ENCODE measurements around the gene TRIM41. TPM values are rescaled to one million over a fixed set of nuclear protein-coding genes. Genes with fewer than 3 reads are reported as not detected.

The TRIM41 gene
- polyA plus RNA-seq, 1 donor = 17.3 TPM

DNA sequence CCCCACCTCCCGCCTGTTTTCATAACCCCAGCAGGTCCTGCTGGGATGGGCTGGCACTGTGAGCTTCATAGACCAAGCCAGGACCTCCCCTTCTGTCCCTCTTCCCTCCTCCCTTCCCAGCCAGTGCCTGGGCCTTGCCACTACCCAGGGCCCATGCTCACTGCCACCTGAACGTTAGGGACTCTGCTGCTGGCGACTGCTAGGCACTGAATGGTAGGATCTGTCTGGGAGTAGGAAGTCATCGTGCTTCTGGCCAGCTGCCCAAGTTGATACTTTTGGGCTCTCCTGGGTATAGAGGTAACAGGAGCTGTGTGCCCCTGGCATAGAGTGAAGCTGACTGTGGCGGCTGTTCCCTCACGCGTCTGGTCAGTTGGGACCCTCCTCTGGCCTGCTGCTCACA lies 8.4 kb downstream of the TRIM41 start:
- no peak for DNase-seq (ENCODE audit: low read depth)

DNA sequence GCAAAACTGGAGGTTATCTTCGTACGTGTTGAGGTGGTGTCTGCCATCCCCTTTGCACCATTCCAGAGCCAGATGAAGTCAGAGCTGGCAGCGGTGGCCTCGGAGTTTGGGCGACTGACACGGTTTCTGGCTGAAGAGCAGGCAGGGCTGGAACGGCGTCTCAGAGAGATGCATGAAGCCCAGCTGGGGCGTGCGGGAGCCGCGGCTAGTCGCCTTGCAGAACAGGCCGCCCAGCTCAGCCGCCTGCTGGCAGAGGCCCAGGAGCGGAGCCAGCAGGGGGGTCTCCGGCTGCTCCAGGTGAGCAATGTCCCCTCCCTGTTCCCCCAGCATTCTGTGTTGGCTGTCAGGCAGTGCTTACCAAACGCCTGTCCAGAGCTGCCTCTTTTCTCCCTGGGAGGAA lies 9.5 kb downstream of the TRIM41 start:
- no peak for DNase-seq (ENCODE audit: low read depth)

DNA sequence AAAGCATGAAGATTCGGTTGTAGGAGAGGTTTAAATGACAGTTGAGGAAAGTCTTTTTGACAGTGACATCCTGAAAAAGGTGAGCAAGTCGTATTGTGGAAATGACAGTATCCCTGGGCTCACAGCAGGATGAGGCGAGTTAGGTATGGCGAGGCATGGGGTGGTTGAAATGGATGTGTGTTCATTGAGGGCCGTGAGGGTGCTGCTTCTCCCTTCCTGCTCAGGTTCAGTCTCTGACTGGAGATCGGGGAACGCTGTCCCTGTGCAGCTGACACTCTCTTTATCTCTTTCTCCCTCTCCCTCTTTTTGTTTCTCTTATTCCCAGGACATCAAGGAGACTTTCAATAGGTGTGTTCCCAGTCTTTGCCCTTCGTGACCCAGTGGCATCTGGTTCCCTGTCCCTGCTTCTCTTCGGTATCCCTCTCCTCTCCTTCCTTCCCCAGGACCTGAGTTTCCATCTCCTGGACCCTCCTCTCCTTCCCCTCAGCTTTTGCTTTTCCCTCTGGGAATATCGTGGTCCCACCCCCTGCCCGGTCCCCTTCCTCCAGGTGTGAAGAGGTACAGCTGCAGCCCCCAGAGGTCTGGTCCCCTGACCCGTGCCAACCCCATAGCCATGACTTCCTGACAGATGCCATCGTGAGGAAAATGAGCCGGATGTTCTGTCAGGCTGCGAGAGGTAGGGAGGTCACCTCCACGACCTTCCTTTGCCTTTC lies 10.2 kb downstream of the TRIM41 start:
- DNase-seq (ENCODE audit: low read depth) = no peak

DNA sequence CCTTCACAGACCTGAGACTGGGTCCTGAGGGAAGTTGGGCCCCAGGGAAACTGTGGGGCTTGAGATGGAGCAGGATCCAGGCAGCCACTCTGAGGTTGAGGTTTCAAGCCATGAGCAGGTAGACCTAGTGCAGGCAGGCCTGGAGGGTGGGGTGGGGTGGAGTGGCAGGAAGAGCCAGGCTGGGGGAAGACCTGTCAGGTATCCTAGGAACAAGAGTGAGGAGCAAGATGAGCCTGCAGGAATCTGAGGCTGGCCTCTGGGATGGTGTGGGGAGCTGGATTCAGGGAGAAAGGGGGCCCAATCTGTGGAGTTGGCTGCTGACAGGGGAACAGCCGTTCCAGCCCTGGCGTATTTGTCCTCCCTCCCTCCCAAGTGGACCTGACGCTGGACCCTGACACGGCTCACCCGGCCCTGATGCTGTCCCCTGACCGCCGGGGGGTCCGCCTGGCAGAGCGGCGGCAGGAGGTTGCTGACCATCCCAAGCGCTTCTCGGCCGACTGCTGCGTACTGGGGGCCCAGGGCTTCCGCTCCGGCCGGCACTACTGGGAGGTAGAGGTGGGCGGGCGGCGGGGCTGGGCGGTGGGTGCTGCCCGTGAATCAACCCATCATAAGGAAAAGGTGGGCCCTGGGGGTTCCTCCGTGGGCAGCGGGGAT lies 10.8 kb downstream of the TRIM41 start:
- no peak for DNase-seq (ENCODE audit: low read depth)

DNA sequence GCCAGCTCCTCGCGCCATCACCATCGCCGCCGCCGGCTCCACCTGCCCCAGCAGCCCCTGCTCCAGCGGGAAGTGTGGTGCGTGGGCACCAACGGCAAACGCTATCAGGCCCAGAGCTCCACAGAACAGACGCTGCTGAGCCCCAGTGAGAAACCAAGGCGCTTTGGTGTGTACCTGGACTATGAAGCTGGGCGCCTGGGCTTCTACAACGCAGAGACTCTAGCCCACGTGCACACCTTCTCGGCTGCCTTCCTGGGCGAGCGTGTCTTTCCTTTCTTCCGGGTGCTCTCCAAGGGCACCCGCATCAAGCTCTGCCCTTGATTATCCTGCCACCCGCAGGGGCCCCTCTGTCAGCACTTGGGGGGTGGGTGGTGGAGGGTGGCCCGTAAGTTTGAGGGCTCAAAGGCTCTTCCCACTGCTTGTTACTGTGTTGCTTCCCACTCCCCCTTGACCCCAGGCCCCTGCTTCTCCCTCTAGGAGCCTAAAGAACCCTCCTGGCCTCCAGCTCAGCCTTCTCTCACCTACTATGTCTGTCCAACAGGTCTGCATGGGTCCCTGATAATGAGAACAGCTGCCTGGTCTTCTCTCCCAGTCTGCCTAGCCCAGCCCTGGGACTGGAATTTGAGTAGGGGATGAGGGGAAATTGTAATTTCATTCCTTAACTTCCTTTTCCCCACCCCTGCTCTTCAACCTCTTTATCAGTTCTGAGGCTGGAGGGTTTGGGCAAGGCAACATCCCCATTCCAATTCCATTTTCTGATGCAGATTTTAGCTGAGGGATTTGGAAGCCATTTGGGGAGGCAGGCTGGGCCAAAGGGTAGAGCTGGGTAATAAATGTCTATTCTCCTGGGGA lies 11.6 kb downstream of the TRIM41 start:
- DNase-seq (ENCODE audit: low read depth) = no peak

DNA sequence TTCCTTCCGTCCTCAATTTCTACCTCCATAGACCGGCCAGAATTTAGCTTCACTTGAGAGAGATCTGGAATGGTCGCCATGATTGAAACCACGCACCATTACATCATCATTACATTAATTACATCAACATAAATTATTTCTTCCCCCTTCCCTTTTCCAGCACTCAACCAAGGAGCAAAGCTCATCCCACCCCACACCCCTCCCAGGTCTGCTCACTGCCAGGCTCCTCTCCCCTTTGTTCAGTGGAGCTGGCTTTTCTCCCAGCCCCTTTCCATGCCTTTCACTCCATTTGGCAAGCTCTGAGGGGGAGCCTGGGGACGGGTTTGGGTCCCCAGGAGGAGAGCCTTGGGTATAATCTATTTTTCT lies 12.2 kb downstream of the TRIM41 start:
- DNase-seq (ENCODE audit: low read depth) = no peak

DNA sequence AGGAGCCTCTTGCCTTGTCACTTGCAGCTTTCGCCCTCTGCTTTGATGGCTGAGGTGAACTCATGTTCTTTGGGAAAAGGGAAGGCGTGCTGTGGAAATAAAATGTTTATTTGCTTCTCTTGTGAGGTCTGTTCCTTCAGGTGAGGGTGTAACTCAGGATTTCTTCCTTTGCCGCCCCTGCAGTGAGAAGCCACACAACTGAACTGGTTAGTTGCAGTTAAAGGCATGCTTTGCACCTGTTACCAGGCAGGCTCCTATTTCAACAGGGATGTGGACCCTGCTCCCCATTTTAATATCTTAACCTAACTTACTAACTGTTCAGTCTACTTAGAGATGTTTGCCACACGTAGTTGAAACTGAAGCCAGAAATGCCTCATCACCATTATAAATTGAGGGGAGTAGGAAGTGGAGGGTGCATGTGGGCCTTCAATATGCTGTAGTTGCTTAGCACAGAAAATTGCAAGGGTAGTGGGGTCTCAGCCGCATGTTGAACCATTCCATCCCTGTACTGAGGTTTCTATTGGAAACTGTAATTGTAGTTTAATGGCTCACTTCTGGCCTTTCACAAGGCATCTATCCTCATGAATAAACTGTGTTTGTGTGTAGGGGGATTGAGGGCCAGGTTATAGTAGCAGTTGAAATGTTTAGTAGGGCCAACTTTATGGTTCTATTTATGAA lies 12.7 kb downstream of the TRIM41 start:
- DNase-seq (ENCODE audit: low read depth) = no peak

DNA sequence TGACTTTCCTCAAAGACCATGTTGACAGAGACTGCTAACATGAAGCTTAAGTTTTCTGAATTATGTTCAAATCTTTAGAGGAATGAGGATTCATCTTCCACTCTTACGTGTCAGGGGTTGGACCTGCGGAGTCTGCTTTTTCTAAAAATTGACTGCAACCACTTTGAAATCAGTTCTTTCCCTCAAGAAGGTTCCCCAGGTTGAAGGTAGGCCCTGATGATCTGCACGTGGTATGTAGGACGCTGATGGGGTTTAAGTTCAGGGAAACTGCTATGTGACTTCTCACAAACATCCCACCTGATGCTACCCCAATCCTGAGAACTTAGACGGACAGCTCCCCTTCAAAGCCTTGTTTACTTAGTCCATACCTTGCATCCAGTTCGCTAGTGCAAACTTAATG lies 13.4 kb downstream of the TRIM41 start:
- DNase-seq (ENCODE audit: low read depth) = no peak

DNA sequence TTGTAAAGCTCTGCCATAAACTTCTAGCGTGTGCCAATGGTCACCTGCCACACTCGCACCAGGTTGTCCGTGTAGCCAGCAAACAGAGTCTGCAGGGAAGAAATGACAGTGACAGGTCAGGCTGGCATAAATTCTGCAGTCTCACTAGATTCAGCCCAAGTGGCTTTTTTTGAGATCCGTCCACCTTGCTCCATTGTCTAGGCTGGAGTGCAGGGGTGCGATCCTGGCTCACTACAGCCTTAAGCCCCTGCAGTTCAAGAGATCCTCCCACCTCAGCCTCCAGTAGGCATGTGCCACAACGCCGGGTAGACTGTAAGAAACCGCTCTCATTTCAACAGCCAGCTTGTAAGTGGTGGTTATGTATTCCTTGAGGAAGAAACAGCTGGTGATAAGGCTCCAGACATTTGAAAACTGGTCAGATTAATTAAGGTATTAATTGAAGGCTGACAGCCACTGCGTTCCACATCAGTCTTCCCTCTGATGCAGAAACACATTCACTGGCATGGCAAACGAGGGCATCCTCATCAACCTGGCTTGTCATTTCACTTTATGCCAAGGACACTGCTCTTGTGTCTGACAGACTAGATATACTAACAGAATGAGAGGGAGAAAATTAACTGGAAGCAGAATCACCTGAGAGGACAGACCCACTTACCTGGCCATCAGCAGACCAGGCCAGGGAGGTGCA lies 14.0 kb downstream of the TRIM41 start:
- DNase-seq (ENCODE audit: low read depth) = no peak

DNA sequence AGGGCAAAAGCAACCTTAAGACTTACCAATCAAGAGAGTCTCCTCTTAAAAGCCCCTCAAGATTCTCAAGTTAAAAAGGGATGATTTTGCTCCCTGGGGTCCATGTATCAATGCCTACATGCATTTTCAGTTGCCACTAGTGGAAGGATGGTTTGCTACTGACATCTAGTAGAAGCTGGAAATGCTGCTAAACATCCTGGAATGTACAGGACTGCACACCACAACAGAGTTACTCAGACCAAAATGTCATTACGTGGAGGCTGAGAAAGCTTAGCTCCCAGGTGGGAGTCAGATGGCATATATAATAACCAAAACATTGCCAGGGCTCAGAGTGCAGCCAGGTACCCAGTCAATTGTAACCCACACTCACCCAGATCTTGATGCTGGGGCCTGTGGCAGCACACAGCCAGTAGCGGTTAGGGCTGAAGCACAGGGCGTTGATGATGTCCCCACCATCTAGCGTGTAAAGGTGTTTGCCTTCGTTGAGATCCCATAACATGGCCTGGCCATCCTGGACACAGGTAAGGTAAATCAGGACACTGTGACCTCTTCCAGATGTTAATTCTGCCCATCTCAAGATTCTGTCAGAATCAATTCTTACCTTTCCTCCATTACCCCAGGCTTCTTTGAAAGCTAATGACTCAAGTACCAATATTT lies 14.8 kb downstream of the TRIM41 start:
- DNase-seq (ENCODE audit: low read depth) = no peak

DNA sequence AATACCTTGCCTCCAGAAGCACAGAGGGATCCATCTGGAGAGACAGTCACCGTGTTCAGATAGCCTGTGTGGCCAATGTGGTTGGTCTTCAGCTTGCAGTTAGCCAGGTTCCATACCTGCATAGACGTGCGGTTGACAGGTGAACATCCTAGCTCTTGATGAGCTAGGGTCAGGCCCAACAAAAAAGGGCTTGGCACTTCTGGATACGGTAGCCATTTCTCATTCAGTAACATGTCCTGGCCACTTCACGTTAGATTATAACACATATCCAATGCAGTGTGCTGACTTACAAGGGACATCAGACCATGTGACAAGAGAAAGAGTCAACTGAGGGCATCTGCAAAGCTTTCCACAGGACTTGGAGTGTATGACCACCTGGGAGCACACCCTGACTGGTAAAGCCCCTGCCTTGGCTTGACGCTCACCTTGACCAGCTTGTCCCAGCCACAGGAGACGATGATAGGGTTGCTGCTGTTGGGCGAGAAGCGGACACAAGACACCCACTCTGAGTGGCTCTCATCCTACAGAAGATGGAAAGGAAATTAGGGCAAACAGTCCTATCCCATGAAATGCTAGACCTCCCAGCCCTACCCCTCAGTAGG lies 16.1 kb downstream of the TRIM41 start:
- DNase-seq (ENCODE audit: low read depth) = no peak

DNA sequence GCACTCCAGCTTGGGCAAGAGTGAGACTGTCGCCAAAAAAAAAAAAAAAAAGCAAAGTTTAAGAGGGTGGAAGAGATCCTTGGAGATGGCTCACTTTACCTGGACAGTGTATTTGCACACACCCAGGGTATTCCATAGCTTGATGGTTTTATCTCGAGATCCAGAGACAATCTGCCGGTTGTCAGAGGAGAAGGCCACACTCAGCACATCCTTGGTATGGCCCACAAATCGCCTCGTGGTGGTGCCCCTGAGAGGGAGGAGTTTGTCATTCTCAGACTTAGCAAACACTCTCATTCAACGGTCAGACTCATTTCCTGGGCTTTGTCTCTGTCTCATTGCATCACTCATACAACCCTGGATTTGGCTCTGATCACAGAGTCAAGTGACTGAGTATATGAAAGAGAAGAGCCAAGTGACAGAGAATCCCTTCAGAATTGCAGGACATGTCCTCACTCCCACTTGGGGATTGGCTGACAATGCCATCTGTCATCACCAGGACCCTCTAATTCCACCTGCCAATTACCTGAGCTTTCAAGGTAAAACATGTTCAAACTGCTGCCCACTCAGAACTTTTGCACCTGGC lies 18.4 kb downstream of the TRIM41 start:
- DNase-seq (ENCODE audit: low read depth) = no peak

DNA sequence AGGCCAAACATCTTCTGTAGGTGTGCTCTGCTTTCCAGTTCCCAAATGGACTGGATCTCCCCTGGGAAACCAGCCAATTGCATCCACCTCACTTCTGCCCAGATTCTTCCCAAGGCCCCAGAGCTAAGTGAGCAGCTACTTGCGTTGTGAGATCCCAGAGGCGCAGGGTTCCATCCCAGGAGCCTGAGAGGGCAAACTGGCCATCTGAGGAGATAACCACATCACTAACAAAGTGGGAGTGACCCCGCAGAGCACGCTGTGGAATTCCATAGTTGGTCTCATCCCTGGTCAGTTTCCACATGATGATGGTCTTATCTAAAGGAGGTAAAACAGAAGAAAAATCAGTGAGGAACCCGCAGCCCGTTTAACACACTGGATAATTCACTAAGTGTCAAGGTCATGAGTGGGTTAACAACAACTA lies 19.0 kb downstream of the TRIM41 start:
- no peak for DNase-seq (ENCODE audit: low read depth)

DNA sequence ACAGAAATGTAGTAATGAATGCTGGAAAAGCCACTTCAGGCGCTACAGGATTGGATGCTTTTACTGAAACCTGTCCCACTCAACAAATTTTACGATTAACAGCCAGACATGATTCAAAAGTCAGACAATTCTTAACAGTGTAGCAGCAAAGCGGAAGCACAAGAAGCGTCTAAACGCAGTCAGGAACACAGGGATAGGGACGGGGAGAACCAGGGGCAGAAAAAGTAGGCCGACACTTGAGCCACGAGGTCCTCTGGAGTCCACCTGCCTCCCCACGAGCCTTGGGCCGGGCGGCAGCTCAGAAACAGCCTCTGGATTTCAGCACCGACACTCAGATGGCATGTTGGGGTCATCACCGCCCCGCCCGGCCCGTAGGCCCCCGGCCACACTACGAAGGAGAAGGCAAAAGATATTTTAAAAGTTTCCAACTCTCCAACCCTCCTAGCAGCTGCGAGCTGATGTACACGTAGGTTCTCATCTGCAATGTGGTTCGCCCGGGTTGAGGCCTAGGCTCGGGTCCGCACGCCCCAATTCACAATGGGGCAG lies 20.0 kb downstream of the TRIM41 start:
- DNase-seq (ENCODE audit: low read depth) = no peak

DNA sequence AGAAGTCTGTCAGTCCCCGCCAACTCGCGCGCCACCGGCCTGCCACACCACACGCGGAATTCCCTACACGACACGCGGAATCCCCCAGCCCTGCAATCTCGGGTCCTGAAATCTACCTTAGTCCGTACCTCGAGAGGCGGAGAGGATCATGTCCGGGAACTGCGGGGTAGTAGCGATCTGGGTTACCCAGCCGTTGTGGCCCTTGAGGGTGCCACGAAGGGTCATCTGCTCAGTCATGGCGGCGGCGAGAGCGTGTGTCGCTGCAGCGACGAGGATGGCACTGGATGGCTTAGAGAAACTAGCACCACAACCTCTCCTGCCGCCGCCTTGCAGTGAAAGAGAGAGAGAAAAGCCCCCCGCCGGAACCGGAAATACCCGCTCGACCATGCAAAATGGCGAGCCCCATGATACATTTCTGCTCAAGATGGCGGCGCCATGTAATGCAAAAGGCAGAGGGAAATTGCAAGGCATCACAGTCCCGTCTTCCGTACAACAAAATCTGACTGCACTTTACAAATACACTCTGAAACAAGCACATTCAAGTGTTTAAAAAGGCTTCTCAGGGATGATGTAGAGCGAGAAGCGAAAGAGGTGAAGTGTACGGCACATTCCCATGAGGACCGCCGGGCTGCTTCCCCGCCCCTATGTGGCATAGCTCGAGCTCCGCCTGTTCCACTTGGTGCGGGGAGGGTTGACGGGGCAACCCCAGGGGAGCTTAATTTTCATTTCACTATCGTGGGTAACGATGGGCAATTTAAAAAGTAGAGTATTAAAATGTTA lies 20.7 kb downstream of the TRIM41 start, which contains the start of gene RACK1:
TSS of gene RACK1 (minus strand) at position 343 of the 780 bp plus-strand sequence. CDS start at position 237, 106 bp downstream.
- peak; percentile 77 for DNase-seq (ENCODE audit: low read depth)

DNA sequence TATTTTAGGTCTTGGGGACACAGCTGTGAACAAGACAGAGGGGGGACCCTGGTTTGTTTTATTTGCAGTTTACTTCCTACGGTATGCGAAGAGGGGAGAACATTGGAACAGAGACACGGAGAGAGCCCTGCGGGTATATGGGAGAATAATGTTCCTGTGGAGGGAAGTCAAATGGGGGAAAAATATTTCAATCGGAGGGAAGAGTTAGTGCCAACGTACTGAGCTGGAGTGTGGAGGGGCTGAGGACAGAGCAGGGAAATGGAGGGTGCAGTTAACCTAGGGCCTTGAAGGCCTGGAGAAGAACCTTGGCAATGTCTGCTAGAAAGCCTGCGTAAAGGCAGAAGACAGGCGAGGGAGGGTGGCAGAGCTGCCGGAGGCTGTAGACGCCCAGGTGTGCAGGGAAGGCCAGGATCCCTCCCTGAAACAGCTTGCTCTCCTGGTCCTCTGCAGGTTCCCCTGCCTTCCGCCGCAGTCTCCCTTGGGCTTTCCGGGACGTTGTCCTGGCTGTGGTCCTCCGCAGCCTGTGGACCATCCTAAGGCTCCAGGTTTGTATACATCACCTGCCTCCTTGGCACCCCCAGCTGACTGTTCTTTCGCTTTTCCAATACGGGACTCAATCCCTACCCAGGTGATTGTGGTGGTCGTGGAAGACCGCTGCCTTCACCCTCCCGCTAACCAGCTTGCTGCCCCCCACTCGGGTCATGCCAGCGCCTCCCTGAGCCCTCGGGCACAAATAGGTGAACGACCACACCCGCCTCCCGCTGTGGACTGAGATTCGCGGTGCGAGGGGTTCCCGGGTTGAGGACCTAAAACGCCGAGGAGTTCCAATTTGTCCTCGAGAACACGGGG lies 22.6 kb downstream of the TRIM41 start:
- no peak for DNase-seq (ENCODE audit: low read depth)

DNA sequence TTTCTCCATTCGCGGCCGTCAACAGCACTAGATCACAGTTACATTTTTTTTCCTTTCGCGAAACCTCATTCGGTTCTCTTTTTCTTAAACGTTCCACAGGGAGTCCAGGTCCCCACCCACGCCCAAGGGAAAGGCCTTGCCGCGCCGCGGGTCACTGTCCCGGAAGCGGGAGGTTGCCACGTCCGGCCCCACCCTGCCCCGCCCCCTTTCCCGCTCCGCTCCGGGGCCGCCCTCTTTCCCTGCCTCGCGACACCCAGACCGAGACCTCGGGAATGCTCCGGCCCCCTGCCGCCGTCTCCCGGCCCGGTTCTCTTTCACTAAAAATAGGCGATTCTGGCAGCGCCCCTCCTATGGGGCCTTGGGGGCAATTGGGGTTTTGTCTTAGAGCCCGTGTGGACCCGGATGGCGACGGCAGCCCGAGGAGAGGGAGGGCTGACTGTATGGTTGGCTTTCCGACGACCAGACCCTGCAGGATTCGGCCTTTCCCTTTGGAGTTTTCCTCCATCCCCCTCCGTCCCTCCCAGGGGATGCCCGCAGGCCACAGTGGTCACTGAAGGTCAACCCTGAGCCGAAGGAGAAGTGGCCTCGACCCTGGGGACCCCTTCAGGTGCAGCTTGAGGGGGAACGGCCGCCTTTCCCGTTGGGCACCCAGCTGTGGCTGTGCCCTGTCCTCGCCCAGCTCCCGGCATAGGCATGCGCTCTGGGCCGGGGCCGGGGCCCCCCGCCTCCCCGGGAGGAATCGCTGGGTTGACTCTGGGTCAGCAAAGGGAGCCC lies 23.4 kb downstream of the TRIM41 start:
- DNase-seq (ENCODE audit: low read depth) = no peak

Data from forelimb muscle (tissue), 1 donor.